IPS-NIHi11 (cell line): Measurements from ENCODE around the gene IL15.
A peak's percentile ranks its signal among the peaks of the same experiment; 100 is the strongest.
"Not testable (repeated sequence)": the region's sequence is repeated elsewhere in the genome, so short reads cannot be mapped to it uniquely, and the experiment has no call there.

Experiments used
- DNase-seq: peaks from one replicate; pipeline ENCODE4 v3.0.0; 2012; ENCODE audit warnings: mixed read lengths, low spot score

IL15 gene

DNA sequence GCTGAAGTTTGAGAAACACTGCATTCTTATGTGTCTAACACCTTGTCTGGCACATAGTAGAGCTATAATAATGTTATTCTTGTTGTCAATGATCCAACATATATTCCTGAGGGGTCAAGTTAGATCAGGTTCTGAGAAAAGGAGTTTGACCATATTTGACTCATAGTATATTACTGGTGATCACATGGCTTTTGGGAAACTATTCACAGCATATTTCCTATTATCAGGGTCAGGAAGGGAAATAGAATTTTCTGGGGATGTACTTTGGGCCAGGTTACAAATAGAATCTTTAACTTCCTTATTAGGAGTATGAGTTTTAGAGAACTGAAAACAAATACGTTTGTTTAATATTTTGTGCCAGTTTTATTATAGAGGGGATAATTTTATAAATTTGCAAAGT lies 11.6 kb downstream of the IL15 start:
- DNase-seq: no peak

DNA sequence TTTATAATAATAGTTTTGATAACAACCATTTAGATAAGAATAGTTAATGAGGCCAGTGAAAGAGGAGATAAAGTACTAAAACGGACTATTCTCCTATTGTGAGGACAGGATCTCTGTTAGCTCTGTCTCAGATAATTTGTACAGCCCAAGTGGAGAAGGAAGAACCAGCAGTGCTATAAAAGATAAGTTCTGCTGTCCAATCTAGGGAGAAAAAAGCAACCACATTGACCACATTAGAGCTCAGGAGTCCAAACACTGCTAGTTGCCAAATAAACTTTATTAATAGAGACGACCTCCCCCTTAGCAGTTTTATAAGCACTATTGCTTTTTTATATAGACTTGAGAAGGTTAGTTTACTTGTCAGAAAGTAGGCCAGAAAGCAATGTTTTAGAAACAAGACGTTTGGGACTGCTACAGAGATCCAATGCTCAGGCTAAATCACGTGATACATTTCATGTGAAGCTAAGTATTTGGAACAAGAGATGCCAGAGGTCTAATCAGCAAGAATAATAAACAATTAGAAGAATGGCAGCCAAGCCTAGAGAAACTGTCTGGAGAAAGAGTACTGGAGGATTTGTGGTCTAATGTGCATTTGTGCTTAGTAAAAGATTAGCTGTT lies 15.9 kb downstream of the IL15 start:
- DNase-seq: no peak

DNA sequence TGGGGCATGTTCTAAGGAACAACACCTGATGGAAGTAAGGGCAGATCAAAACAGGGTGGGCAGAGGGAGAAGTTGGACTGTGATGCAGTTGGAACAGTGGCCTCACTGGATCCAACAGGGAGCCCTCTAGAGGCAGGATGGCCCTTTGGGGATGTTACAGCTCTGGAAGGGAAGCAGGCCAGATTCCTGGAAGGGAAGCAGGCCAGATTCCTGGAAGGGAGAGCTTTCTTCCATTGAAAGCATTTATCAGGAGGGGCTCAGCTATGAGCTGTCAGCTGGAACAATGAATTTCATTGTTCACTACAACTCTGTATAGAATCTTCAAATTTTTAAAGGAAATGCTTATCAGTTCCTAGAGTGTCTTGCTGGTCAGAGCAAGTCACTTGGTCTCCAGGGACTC lies 17.7 kb downstream of the IL15 start:
- DNase-seq: peak; percentile 46

DNA sequence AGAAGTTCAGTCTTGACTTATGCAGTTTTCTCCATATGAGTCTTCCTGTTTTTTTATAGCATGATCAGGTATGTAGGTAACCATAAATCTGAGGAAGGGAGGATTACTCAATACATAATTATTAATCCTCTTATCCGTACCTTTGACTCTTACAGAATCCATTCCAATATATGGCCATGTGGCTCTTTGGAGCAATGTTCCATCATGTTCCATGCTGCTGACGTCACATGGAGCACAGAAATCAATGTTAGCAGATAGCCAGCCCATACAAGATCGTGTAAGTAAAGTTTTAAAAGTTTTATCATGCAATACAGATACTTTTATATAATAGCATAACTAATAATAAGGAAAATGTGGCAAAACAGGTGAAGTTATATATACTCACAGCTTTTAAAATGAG lies 19.6 kb downstream of the IL15 start:
- DNase-seq: no peak

DNA sequence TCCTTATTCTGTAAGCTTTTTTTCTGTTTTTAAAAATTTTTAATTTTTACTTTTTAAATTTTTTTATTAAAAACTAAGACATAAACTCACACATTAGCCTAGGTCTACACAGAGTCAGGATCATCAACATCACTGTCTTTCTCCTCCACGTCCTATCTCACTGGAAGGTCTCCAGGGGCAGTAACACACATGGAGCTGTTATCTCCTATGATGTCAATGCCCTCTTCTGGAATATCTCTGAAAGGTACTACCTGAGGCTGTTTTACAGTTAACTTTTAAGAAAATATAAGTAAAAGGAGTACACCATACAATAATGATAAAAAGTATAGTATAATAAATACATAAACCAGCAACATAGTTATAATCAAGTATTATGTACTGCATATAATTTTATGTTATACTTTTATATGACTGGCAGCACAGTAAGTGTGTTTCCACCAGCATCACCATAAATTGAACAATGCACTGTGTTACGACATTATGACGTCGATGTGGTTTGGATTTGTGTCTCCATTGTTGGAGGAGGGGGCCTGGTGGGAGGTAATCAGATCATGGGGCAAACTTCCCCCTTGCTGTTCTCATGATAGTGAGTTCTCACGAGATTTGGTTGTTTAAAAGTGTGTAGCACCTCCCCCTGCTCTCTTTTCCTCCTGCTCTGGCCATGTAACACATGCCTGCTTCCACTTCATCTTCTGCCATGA lies 21.3 kb downstream of the IL15 start:
- no peak for DNase-seq

DNA sequence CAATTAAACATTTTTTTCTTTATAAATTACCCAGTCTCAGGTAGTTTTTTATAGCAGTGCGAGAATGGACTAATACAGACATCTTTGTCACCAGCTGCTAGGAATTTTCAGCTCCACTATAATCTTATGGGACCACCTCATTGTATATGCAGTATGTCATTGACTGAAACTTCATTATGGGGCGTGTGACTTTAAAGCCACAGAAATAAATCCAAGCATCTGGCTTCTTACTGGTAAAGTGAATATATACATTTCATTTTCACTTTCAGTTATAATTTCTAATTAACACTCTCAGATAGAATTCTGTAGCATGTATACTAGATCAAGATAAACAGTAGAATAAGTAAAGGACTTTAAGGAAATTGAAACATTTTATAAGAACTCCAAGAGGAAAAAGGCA lies 21.9 kb downstream of the IL15 start:
- DNase-seq: no peak

DNA sequence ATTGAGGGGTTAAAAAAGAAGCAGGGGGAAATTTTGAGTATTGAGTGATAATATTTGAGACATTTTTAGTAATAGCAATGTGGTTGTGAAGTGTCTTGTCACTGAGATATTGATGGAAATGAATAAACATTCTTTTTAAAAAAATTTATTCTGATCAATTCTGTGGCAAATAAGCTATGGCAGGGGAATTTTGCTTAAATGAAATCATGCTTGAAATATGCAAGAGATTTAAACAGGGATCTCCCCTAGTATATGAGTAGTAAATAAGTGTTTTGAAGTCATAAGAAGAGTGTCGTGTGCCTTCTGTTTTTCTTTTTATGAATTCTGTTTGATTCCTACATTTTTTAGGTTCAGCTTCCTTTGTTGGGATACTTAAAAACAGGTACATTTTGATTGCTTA lies 23.2 kb downstream of the IL15 start:
- DNase-seq: no peak

DNA sequence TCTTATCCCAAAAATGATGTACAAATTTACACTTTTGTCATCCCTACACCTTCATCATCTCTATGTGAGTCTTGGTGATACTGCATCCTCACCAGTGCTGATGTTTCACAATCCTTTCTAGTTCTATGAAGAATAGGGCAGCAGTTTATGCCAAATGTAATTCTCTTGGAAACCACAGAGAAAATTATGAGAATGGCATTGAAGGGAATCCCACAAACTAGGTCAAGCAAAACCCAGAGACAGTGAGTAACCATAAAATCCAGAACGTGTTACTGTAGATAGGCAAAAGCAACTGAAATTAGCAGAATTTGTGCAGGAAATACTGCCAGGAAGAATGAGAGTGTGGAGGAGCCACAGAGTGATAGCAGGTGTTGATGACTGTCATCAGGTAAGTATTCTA lies 24.5 kb downstream of the IL15 start:
- DNase-seq: no peak

DNA sequence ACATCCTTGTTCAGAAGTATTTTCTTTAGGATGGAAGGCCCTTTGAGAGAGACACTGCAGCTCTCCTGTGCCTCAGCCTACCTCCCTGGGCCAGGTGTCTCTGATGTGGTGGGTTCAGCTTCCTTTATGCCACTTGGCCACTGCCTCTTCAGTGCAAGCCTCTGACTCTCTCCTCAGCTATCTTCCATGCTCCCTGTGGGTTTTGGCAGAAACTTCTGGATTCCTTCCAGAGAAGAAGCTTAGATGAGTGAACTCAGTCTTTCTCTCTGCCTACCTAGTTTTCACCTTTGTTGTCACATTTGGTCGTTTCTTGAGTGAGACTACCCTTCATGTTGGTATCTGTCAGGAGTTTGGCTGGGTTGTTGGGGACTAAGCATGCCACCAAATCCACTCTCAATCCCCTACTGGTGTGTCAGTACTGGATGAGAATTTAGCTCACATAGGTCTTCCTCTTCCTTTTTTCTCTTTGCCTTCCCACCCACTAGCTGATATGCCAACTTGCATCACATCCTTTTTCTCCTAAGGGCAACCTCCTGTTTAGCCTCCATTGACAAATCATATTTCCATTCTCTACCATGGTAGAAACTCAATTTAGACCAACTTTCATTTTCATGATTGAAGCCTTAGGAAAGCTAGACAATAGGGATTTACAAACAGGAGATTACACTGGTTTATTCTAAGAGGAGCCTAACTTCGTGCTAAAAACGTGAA lies 32.0 kb downstream of the IL15 start:
- no peak for DNase-seq

DNA sequence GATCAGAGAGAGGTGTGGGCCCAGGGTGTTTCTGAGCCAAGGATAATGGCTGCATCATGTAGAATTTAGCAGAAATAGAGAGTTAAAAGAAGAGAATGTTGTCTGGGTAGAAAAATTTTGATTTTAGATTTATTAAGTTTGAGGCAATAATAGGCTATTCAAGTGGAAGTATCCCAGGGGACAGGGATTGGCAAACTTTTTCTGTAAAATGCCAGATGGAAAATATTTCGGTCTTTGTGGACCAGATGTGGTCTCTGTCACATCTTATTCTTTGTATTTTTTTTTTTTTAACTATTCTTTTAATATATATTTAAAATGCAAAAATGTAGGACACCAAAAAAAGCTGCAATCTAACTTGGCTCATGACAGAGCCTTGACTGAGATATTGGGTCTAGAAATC lies 33.1 kb downstream of the IL15 start:
- DNase-seq: no peak

DNA sequence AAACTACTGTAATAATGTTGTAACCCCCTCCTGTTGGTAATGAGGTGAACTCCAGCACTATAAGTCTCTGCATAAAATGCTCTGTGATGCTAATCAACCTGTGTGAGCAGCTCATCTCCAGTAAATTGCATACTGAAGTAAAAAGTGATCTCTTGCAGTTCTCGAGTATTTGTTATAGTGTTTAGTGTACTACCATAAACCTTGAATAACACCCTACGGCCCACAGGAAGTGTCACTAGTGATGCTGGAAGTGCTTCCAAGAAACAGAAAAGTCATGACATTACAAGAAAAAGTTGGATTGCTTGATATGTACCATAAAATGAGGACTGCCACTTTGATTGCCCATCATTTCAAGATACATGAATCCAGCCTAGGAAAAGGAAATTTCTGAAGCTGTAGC lies 39.0 kb downstream of the IL15 start:
- DNase-seq: no peak

DNA sequence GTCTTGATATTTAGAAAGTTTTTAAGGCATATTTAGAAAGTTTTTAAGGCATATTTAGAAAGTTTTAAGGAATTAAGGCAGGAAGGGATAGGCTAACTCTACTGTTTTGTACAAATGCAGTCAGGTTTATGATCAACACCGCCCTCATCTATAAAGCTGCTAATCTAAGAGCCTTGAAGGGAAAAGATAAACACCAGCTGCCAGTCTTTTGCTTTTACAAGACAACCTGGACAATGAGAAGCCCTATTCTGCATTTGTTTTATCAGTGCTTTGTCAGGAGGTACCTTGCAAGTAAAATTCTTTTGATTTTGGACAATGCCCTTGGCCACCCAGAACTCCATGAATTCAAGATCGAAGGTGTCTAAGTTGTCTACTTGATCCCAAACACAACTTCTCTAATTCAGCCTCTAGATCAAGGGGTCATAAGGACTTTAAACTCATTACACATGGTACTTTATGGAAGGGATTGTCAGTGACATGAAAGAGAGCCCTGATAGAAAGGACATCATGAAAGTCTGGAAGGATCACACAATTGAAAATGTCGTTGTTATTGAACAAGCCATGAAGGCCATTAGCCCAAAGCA lies 39.8 kb downstream of the IL15 start:
- no peak for DNase-seq

DNA sequence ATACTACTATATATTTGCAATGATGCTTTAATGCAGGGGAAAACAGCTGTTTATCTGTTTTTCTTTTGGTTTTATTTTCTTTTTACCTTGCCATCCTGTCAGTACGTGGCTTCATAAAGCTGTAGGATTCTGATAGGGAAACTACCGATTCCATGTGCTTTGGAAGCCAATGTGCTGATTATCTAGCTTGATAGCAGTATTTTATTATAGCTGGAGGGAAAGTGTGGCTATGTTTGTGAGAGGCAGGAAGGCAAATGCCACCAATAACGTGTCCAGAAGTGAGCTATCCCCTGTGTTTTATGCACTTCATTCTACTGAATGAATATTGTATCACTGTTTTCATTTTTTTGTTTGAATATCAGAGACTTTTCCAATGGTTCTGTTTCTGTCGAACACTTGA lies 43.7 kb downstream of the IL15 start:
- no peak for DNase-seq

DNA sequence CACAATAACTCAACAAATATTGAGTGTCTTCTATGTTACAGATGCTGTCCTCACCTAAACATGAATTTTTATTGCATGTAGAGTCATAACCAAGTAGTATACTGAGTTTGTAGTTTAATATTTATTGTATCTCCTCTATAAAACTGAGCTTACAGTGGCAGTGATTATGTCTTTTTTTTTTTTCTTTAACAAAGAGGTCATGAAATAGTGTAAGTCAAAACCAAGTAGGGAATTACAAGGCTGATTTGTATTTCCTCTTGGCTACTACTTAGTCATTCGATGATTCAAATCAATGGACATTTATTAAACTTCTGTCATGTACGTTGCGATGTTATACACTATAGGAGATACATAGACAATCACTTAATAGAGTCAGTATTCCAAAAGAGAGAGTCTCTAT lies 48.4 kb downstream of the IL15 start:
- DNase-seq: no peak

DNA sequence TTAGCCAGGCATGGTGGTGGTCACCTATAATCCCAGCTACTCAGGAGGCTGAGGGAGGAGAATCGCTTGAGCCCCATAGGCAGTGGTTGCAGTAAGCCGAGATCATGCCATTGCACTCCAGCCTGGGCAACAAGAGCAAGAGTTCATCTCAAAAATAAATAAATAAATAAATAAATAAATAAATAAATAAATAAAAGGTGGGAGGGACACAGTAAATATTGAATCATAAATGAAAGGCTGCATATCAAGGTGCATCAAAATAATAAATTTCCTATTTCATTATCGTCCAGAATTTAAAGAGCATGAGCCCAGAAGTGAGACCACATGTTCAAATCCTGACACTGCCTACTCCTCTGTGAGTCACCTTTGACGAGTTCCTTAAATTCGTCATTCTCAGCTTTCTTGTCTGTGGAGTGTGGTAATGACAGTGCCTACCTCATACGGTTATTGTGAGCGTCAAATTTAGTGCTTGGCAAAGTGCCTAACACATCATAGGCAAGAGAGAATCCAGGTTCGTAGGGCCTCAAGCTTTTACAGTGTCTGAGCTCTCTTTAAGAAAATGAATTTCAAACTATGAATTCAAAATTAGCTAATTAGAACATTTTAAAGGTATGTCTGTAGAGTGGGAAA lies 49.9 kb downstream of the IL15 start:
- DNase-seq: no peak

DNA sequence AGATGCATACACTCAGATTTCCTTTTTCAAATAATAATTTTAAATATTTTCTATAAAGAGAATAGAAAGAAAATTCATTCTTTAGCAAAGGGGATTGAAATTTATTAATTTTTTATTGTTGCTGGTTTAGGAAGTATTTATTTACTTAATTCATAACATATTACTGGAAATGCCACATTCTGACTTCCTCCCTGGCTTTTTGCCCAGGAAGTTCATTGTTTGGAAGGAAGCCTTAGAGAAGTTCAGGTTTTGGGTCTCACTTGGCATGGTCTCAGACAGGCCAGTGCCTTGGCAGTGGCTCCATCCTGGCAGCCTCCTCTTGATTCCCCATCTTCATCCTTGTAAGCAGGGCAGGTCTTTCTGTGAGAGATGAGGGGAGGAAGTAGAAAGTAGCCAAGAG lies 50.5 kb downstream of the IL15 start:
- DNase-seq: peak; percentile 13

DNA sequence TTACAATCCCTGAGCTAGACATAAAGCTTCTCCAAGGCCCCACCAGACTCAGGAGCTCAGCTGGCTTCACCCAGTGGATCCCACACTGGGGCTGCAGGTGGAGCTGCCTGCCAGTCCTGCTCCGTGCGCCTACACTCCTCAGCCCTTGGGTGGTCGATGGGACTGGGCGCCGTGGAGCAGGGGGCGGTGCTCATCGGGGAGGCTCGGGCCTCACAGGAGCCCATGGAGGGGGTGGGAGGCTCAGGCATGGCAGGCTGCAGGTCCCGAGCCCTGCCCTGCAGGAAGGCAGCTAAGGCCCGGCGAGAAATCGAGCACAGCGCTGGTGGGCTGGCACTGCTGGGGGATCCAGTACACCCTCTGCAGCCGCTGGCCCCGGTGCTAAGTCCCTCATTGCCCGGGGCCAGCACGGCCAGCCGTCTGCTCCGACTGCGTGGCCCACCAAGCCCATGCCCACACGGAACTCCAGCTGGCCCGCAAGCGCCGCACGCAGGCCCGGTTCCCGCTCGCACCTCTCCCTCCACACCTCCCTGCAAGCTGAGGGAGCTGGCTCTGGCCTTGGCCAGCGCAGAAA lies 53.4 kb downstream of the IL15 start:
- DNase-seq: not testable (repeated sequence)

DNA sequence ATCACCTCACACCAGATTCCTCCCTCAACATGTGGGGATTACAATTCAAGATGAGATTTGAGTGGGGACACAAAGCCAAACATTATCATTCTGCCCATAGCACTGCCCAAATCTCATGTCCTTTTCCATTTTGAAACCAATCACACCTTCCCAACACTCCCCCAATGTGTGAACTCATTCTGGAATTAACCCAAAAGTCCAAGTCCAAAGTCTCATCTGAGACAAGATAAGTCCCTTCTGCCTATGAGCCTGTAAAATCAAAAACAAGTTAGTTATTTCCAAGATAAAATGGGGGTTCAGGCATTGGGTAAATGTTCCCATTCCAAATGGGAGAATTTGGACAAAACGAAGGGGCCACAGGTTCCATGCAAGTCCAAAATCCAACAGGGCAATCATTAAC lies 54.9 kb downstream of the IL15 start:
- DNase-seq: not testable (repeated sequence)

DNA sequence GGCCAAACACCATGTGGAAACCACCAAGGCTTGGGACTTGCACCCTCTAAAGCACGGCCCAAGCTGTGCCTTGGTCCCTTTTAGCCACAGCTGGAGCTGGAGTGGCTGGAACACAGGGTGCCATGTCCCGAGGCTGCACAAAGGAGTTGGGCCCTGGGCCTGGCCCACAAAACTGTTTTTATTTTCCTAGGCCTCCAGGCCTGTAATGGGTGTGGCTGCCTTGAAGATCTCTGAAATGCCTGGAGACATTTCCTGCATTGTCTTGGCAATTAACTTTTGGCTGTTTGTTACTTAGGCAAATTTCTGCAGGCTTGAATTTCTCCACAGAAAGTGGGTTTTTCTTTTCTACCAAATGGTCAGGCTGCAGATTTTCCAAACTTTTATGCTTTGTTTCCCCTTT lies 55.7 kb downstream of the IL15 start:
- DNase-seq: no peak

DNA sequence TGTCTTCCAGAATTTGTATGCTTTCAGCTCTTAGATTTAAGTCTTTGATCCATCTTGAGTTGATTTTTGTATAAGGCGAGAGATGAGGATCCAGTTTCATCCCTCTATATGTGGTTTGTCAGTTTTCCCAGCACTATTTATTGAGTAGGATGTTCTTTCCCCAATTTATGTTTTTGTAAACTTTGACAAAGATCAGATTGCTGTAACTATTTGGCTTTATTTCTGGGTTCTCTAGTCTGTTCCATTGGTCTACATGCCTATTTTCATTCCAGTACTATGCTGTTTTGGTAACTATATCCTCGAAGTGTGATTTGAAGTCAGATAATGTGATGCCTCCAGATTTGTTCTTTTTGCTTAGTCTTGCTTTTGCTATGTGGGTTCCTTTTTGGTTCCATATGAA lies 60.7 kb downstream of the IL15 start:
- DNase-seq: no peak

DNA sequence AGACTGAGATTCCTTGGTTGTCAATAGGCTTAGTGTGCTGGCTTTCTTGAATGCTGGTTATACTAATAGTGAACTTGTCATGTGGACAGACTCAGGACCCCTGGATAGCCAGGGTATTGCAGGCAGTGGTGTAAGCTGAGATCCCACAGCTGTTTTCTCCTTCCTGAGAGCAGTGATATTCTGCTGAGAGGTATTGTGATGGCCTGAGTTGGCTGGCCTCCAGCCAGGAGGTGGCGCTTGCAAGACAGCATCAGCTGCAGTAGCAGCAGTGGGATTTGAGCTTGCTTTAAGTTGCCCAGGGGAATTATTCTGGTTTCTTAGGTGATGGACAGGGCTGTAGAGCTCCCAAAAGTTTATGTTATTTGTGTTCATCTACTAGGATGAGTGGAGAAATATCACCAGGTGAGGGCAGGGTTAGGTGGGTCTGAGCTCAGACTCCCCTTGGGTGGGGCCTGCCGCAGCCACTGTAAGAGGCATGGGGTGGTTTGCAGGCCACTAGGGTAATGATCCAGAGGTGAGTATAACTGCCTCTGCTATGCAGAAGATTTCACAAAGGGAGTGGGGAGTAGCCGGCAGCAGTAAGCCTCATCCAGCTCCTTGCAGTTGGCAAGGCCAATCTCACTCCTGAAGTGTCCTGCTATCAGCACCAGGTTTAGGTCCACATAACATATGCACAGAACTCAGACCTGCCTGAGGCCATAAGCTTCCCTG lies 66.2 kb downstream of the IL15 start:
- peak; percentile 27 for DNase-seq

DNA sequence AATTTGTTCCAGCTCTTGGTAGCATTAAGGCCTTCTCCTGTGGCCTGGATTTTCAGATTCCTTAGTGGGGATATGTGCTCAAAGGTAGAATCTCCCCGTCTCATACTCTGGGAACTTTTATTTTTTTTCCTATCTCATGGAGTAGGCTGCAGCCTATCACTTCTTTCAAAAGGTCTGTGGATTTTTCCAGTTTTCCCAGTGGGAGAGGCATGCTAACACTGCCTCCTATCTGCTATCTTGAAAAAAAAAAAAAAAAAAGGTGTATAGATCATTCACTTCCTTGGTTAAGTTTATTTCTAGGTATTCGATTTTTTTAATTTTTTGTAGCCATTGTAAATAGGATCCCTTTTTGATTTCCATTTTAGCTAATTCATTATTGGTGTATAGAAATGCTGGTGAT lies 67.1 kb downstream of the IL15 start:
- DNase-seq: no peak
